Measurements from ENCODE around the gene CCDC83.

DNA sequence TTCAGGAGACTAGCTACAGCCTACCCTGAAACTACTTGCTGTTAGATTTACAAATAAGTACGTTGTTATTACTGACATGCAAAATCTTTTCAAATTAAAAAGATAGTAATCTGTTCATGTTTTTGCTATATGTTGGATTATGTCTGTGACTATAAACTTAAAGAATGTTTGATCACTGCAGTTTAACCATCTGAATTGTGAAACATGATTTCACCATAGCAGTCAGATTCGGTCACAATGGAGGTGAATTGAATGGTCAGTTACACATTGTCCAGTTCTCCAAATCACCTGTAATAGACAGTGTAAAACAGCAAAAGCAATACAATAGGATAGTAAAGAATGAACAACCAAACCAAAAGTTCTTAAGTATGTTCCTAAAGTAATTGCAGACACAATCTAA, 43.3 kb downstream of the CCDC83 start:
- TF ChIP-seq POLR2AphosphoS5 (IDR thresholded peaks at IDR 0.05; ENCODE audit: low read depth) (no peak), EZH2 (IDR thresholded peaks at IDR 0.05; ENCODE audit: low read depth, unreplicated experiment) (no peak), STAT1 (IDR thresholded peaks at IDR 0.05; ENCODE audit: unreplicated experiment) (no peak), EZH2phosphoT487 (IDR thresholded peaks at IDR 0.05; ENCODE audit: unreplicated experiment) (no peak), JUNB (IDR thresholded peaks at IDR 0.05; ENCODE audit: unreplicated experiment) (no peak), NANOG (IDR thresholded peaks at IDR 0.05; ENCODE audit: borderline replicate concordance) (no peak), CREB1 (CRISPR knock-in tag; IDR thresholded peaks at IDR 0.05; ENCODE audit: low read depth) (no peak), ZNF331 (CRISPR knock-in tag; IDR thresholded peaks at IDR 0.05; ENCODE audit: low read depth) (no peak)
- TF ChIP-seq, protein P1, sequence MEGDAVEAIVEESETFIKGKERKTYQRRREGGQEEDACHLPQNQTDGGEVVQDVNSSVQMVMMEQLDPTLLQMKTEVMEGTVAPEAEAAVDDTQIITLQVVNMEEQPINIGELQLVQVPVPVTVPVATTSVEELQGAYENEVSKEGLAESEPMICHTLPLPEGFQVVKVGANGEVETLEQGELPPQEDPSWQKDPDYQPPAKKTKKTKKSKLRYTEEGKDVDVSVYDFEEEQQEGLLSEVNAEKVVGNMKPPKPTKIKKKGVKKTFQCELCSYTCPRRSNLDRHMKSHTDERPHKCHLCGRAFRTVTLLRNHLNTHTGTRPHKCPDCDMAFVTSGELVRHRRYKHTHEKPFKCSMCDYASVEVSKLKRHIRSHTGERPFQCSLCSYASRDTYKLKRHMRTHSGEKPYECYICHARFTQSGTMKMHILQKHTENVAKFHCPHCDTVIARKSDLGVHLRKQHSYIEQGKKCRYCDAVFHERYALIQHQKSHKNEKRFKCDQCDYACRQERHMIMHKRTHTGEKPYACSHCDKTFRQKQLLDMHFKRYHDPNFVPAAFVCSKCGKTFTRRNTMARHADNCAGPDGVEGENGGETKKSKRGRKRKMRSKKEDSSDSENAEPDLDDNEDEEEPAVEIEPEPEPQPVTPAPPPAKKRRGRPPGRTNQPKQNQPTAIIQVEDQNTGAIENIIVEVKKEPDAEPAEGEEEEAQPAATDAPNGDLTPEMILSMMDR (conservative IDR thresholded peaks at IDR 0.05; ENCODE audit: low read depth in 2 of 2): no peak
- TF ChIP-seq, protein P2, sequence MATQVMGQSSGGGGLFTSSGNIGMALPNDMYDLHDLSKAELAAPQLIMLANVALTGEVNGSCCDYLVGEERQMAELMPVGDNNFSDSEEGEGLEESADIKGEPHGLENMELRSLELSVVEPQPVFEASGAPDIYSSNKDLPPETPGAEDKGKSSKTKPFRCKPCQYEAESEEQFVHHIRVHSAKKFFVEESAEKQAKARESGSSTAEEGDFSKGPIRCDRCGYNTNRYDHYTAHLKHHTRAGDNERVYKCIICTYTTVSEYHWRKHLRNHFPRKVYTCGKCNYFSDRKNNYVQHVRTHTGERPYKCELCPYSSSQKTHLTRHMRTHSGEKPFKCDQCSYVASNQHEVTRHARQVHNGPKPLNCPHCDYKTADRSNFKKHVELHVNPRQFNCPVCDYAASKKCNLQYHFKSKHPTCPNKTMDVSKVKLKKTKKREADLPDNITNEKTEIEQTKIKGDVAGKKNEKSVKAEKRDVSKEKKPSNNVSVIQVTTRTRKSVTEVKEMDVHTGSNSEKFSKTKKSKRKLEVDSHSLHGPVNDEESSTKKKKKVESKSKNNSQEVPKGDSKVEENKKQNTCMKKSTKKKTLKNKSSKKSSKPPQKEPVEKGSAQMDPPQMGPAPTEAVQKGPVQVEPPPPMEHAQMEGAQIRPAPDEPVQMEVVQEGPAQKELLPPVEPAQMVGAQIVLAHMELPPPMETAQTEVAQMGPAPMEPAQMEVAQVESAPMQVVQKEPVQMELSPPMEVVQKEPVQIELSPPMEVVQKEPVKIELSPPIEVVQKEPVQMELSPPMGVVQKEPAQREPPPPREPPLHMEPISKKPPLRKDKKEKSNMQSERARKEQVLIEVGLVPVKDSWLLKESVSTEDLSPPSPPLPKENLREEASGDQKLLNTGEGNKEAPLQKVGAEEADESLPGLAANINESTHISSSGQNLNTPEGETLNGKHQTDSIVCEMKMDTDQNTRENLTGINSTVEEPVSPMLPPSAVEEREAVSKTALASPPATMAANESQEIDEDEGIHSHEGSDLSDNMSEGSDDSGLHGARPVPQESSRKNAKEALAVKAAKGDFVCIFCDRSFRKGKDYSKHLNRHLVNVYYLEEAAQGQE (IDR thresholded peaks at IDR 0.05; ENCODE audit: unreplicated experiment): no peak
